HG03066 (cell line): ENCODE results near the gene AFDN.

Experiments
- ATAC-seq: cut with Tn5 transposase; IDR thresholded peaks from one replicate; pipeline ENCODE4 v1.9.1; 2021; ENCODE audit warnings: low read depth; ENCODE audit not compliant: unreplicated experiment

AFDN gene

GRCh38 chr6:167947716-167948115 is 121.0 kb downstream of the AFDN start:
- no peak for ATAC-seq

GRCh38 chr6:167948716-167949115 is 122.0 kb downstream of the AFDN start:
- ATAC-seq = no peak

- ATAC-seq = no peak
Measured at GRCh38 chr6:167949121-167949684, 122.5 kb downstream of the AFDN start.

- no peak for ATAC-seq
Measured at GRCh38 chr6:167951781-167952511, 125.2 kb downstream of the AFDN start.

GRCh38 chr6:167952512-167952859 is 125.8 kb downstream of the AFDN start:
- ATAC-seq = no peak

- no peak for ATAC-seq
Measured at GRCh38 chr6:167953551-167953950, 126.8 kb downstream of the AFDN start.

- no peak for ATAC-seq
Measured at GRCh38 chr6:167954151-167954550, 127.4 kb downstream of the AFDN start.

- ATAC-seq = no peak
Measured at GRCh38 chr6:167956491-167956890, 129.8 kb downstream of the AFDN start.

- no peak for ATAC-seq
Measured at GRCh38 chr6:167956983-167957492, 130.3 kb downstream of the AFDN start.

GRCh38 chr6:167957626-167958025 is 130.9 kb downstream of the AFDN start:
- ATAC-seq = no peak

- no peak for ATAC-seq
Measured at GRCh38 chr6:167960579-167960978, 133.9 kb downstream of the AFDN start.

- no peak for ATAC-seq
Measured at GRCh38 chr6:167962711-167963110, 136.0 kb downstream of the AFDN start.

- no peak for ATAC-seq
Measured at GRCh38 chr6:167963589-167964057, 136.9 kb downstream of the AFDN start.

- ATAC-seq = no peak
Measured at GRCh38 chr6:167965592-167966539, 139.2 kb downstream of the AFDN start.

GRCh38 chr6:167966540-167966905 is 139.8 kb downstream of the AFDN start:
- ATAC-seq = no peak

- no peak for ATAC-seq
Measured at GRCh38 chr6:167968091-167968490, 141.4 kb downstream of the AFDN start.

GRCh38 chr6:167970230-167970629 is 143.5 kb downstream of the AFDN start:
- no peak for ATAC-seq

- ATAC-seq = no peak
Measured at GRCh38 chr6:167972193-167972592, 145.5 kb downstream of the AFDN start.

GRCh38 chr6:167973148-167973885 is 146.6 kb downstream of the AFDN start:
- no peak for ATAC-seq

- no peak for ATAC-seq
Measured at GRCh38 chr6:167974640-167975344, 148.1 kb downstream of the AFDN start.
